BLaER1 (cell line): ENCODE measurements around the gene KCNS1.

Experiments used
- H3K27ac ChIP-seq: shearing (Covaris generic); formaldehyde crosslinking; 2 replicates; pipeline ENCODE4 v1.8.1; 2022
- H3K27me3 ChIP-seq: shearing (Covaris generic); formaldehyde crosslinking; 2 replicates; pipeline ENCODE4 v1.8.1; 2022
- H3K36me3 ChIP-seq: shearing (Covaris generic); formaldehyde crosslinking; 2 replicates; pipeline ENCODE4 v1.8.1; 2022
- H3K4me1 ChIP-seq: shearing (Covaris generic); formaldehyde crosslinking; 2 replicates; pipeline ENCODE4 v1.8.1; 2022
- H3K4me2 ChIP-seq: shearing (Covaris generic); formaldehyde crosslinking; 2 replicates; pipeline ENCODE4 v1.8.1; 2022
- H3K4me3 ChIP-seq: shearing (Covaris generic); formaldehyde crosslinking; 2 replicates; pipeline ENCODE4 v1.8.1; 2022
- H3K9ac ChIP-seq: shearing (Covaris generic); formaldehyde crosslinking; 2 replicates; pipeline ENCODE4 v1.8.1; 2022
- H3K9me3 ChIP-seq: shearing (Covaris generic); formaldehyde crosslinking; 2 replicates; pipeline ENCODE4 v1.8.1; 2022
- H4K20me1 ChIP-seq: shearing (Covaris generic); formaldehyde crosslinking; 2 replicates; pipeline ENCODE4 v1.8.1; 2022
- Cebpa-rat ChIP-seq: shearing (Covaris generic); IDR thresholded peaks from 2 replicates; pipeline ENCODE4 v1.8.1; 2022

KCNS1 gene

GRCh38 chr20:45042978-45043377 is 57.9 kb downstream of the KCNS1 start:
- H3K4me1 ChIP-seq = no peaks in the 10 kb centered on the region
- H3K36me3 ChIP-seq = peaks cover 16% of the 10 kb centered on the region; the same call in 1 of the 2 replicates
- H3K9ac ChIP-seq = no peak overlapping the region
- H3K4me3 ChIP-seq = no peak overlapping the region
- H3K27ac ChIP-seq = no peak overlapping the region
- no peaks in the 10 kb centered on the region for H3K9me3 ChIP-seq
- no peak for TF ChIP-seq Cebpa-rat
- H4K20me1 ChIP-seq = peaks cover 4% of the 10 kb centered on the region; the same call in 1 of the 2 replicates
- H3K4me2 ChIP-seq = no peak overlapping the region
- no peaks in the 10 kb centered on the region for H3K27me3 ChIP-seq
